Mucosa of descending colon (tissue), 3 donors: Measurements from ENCODE around the gene MED25. TPM values are rescaled to one million over a fixed set of nuclear protein-coding genes. Genes with fewer than 3 reads are reported as not detected.
"Not testable (repeated sequence)": the region's sequence is repeated elsewhere in the genome, so short reads cannot be mapped to it uniquely, and the experiment has no call there.

Experiments
- ATAC-seq: fragments of 200-7000 bp; cut with Tn5 transposase; one replicate; pipeline ENCODE4 v1.9.1; 2020; ENCODE audit warnings: mild to moderate bottlenecking, moderate library complexity
- DNase-seq, 3 donors: peaks; one replicate each; pipeline ENCODE4 v3.0.0-alpha.2; 2020
- H3K36me3 ChIP-seq: fragments of 200-600 bp; one replicate; pipeline ENCODE4 v1.8.0; 2021; ENCODE audit warnings: low read depth, mild to moderate bottlenecking
- H3K4me1 ChIP-seq: fragments of 200-600 bp; one replicate; pipeline ENCODE4 v1.8.0; 2021; ENCODE audit warnings: low read depth, mild to moderate bottlenecking
- H3K4me3 ChIP-seq: fragments of 200-600 bp; one replicate; pipeline ENCODE4 v1.8.0; 2021; ENCODE audit warnings: mild to moderate bottlenecking
- H3K9me3 ChIP-seq: fragments of 200-600 bp; one replicate; pipeline ENCODE4 v1.8.0; 2021; ENCODE audit warnings: mild to moderate bottlenecking
- CTCF ChIP-seq: fragments of 200-600 bp; IDR thresholded peaks from one replicate; pipeline ENCODE4 v1.8.0; 2022; ENCODE audit warnings: antibody characterized with exemption, mild to moderate bottlenecking
- intact Hi-C, 2 donors: fragments of 100-400 bp; cut with DNase I in 1 of 2; cut with micrococcal nuclease in 1 of 2; formaldehyde crosslinking; loops; one replicate each; pipeline versions ENCODE4 v1.11.0 to v1.11.1; 2022; cut with DNase I, micrococcal nuclease
- total RNA-seq, 3 donors: library from RNA; stranded (reverse); fragmentation: NEBNext Ultra II Directional in 2 of 3; extraction: Animal tissue kit (Norgen Biotek cat#: 25700) in 2 of 3; gene quantifications; one replicate each; pipeline versions ENCODE4 v1.2.1 to v1.2.4, GENCODE V29; 2021 to 2023
- donor health status: DM: no; HTN: no; CAD: no; lungs with moderate emphysema.
- donor health status: DM: no; HTN: no; CAD: no.
- donor health status: DM: no; HTN: yes; CAD: no.

Gene MED25
- total RNA-seq, 3 donors from 2014 or later, result 54.7 to 57.4 (median 55.2) TPM

GRCh38 chr19:49812452-49812996 is 5.6 kb upstream of the MED25 start:
- H3K4me3 ChIP-seq, result peak overlapping the region; percentile 42
- DNase-seq (no peak), ATAC-seq (no peak)
- peaks cover 22% of the 10 kb centered on the region for H3K4me1 ChIP-seq
- no peaks in the 10 kb centered on the region for H3K9me3 ChIP-seq
- TF ChIP-seq CTCF, result no peak
- peaks cover 6% of the 10 kb centered on the region for H3K36me3 ChIP-seq
- intact Hi-C loops, result no loop called here

GRCh38 chr19:49812997-49813861 is 4.9 kb upstream of the MED25 start, which contains the start of gene FUZ:
Gene FUZ (minus strand): TSS chr19:49813292. CDS start chr19:49813106, 186 bp downstream.
- ATAC-seq, result peak; percentile 76
- intact Hi-C loops, result no loop called here
- Histone ChIP-seq H3K4me3 (peak within 1 kb of the TSS; percentile 42), H3K9me3 (no peaks in the 10 kb centered on the region), H3K4me1 (peaks cover 22% of the 10 kb centered on the region), H3K36me3 (peaks cover 6% of the 10 kb centered on the region)
- peak; percentile 94 to 98 (median 98) for DNase-seq
- TF ChIP-seq CTCF, result no peak

- no peak overlapping the region for H3K4me3 ChIP-seq
- no peak for ATAC-seq
Observed at GRCh38 chr19:49814010-49814409, 4.1 kb upstream of the MED25 start.

GRCh38 chr19:49816590-49816989 is 1.5 kb upstream of the MED25 start:
- peak in 1 of 3 donors; percentile 33 for DNase-seq
- no peaks in the 10 kb centered on the region for H3K9me3 ChIP-seq
- peaks cover 18% of the 10 kb centered on the region for H3K4me1 ChIP-seq
- intact Hi-C loops, result no loop called here
- no peak for TF ChIP-seq CTCF
- ATAC-seq, result no peak
- H3K4me3 ChIP-seq, result no peak overlapping the region
- peaks cover 6% of the 10 kb centered on the region for H3K36me3 ChIP-seq

More at GRCh38 chr19:49814010-49814409, 4.1 kb upstream of the MED25 start:
- DNase-seq, result no peak
- Histone ChIP-seq H3K36me3 (peaks cover 6% of the 10 kb centered on the region), H3K4me1 (peaks cover 25% of the 10 kb centered on the region), H3K9me3 (no peaks in the 10 kb centered on the region)
- no peak for TF ChIP-seq CTCF
- intact Hi-C loops, result no loop called here

GRCh38 chr19:49818649-49819370 is 721 bp downstream of the MED25 start:
- no peak for TF ChIP-seq CTCF
- peak in 1 of 3 donors; percentile 69 for DNase-seq
- intact Hi-C loops, result no loop called here
- H3K4me3 ChIP-seq, result peak overlapping the region; percentile 35
- no peaks in the 10 kb centered on the region for H3K36me3 ChIP-seq
- H3K9me3 ChIP-seq, result no peaks in the 10 kb centered on the region
- ATAC-seq, result peak; percentile 3
- H3K4me1 ChIP-seq, result peaks cover 13% of the 10 kb centered on the region

- H3K36me3 ChIP-seq, ATAC-seq, H3K4me3 ChIP-seq, H3K9me3 ChIP-seq, DNase-seq, intact Hi-C loops: not testable (repeated sequence)
- peaks cover 13% of the 10 kb centered on the region for H3K4me1 ChIP-seq
Observed at GRCh38 chr19:49819452-49820115, 1.5 kb downstream of the MED25 start.
